ENCODE results near the gene NEDD4.

- TF ChIP-seq CTCF (tag by site-specific recombination; IDR thresholded peaks at IDR 0.05) (no peak), ZBTB7A (tag by site-specific recombination; IDR thresholded peaks at IDR 0.05; ENCODE audit: low read depth) (no peak), ZSCAN4 (tag by site-specific recombination; IDR thresholded peaks at IDR 0.05) (peak; percentile 74), ZNF280C (tag by site-specific recombination; IDR thresholded peaks at IDR 0.05) (no peak), PRDM2 (tag by site-specific recombination; IDR thresholded peaks at IDR 0.05; ENCODE audit: borderline replicate concordance) (no peak), ZNF10 (tag by site-specific recombination; IDR thresholded peaks at IDR 0.05) (peak; percentile 69; the same call in 1 of the 2 replicates)
Measured at GRCh38 chr15:55823191-55823670, 170.2 kb downstream of the NEDD4 start.
